Jurkat, Clone E6-1 (cell line): ENCODE data around the gene TTK.
"Not testable (repeated sequence)": the region's sequence is repeated elsewhere in the genome, so short reads cannot be mapped to it uniquely, and the experiment has no call there.

Experiments
- DNase-seq: peaks from one replicate; pipeline ENCODE4 v3.0.0-alpha.2; 2011; ENCODE audit warnings: low read depth, low spot score
- H3K4me3 ChIP-seq: 2 replicates; pipeline ENCODE4 v1.5.1; 2011; ENCODE audit warnings: mild to moderate bottlenecking, low read length, control low read depth, moderate library complexity

TTK gene

DNA sequence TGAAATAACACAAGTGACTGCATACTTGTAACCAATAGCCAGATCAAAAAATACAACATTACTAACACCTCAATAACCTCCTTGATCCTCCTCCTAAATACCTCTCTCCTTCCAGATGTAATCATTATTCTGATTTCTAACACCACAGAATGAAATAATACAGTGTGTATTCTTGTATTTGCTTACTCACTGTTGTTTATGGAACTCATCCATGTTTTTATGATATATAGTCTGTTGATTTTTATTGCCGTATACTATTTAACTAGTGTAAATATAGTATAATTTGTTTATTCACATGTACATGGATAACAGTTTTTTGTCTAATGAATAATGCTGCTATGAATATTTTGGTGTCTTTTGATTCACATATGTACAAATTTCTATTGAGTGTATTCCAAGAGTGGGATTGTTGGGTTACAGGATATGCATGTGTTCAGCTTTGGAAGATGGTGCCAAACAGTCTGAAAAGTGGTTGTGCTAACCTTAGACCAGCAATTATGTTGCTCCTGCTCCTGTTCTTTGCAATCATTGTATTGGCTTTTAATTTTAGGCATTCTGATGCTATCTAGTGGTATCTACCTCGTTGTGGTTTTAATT lies 11.5 kb downstream of the TTK start:
- no peak for DNase-seq
- H3K4me3 ChIP-seq = no peak overlapping the region

DNA sequence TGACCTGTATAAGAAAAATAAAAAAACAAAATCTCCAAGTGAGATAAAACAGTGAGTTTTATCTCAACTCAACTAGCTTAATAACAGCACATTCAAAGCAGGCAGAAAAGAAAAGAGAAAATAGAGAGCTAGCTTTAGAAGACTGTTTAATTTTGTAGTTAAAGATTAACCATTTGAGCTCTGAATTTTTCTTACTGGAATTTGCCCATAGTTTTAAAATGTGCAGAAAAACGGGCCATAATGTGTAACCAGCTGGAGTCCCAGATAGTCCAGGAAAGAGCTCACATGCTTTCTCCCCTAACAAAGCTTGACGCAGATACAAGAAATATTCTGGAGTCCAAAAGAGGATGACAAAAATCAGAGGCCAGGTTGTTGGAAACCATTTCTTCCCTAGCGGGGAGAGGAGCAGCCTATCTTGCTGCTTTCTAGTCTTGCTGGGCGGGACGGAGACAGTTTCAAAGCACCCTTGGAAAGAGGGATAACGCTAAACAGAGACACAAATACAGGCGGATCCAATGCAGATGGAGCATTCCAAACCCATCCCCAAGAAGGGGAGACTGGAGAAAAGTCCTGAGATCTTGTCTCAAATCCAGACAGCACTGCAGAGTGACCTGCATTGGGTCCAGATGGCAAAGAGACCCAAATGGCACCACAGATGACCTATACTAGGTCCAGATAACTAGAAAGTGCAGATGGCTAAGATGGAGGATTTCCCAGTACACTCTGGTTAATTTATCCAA lies 16.1 kb downstream of the TTK start:
- no peak for DNase-seq
- no peak overlapping the region for H3K4me3 ChIP-seq

GRCh38 chr6:80021131-80021530 lies 16.7 kb downstream of the TTK start:
- no peak for DNase-seq
- no peak overlapping the region for H3K4me3 ChIP-seq

GRCh38 chr6:80021591-80021990 lies 17.1 kb downstream of the TTK start:
- H3K4me3 ChIP-seq = no peak overlapping the region
- no peak for DNase-seq

DNA sequence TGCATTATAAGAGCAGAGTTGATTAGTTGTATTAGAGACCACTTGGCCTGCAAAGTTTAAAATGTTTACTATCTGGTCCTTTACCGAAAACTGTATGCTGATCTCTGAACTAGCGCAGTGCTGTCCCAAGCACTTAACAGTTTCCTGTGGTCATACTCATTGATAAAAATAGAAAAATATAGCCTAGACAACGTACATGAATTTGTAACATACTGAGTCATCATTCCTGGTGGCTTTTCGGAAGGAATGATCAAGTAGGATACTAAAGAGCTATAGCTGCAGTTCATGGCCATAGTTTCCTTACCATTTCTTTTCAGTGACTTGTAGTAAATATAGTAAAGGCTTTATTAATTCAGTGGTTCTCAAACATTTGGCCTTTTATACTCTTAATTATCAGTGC lies 18.4 kb downstream of the TTK start:
- DNase-seq = no peak
- H3K4me3 ChIP-seq = no peak overlapping the region

GRCh38 chr6:80028589-80028988 lies 24.1 kb downstream of the TTK start:
- no peak for DNase-seq

GRCh38 chr6:80029470-80029869 lies 25.0 kb downstream of the TTK start:
- H3K4me3 ChIP-seq = no peak overlapping the region
- DNase-seq = no peak

More at GRCh38 chr6:80028589-80028988, 24.1 kb downstream of the TTK start:
- H3K4me3 ChIP-seq = no peak overlapping the region

DNA sequence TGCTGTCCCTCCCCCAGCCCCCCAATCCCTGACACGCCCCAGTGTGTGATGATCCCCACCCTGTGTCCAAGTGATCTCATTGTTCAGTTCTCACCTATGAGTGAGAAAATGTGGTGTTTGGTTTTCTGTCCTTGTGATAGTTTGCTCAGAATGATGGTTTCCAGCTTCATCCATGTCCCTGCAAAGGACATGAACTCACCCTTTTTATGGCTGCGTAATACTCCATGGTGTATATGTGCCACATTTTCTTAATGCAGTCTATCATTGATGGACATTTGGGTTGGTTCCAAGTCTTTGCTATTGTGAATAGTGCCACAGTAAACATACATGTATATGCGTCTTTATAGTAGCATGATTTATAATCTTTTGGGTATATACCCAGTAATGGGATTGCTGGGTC lies 43.8 kb downstream of the TTK start:
- not testable (repeated sequence) for DNase-seq, H3K4me3 ChIP-seq

- DNase-seq = no peak
- no peak overlapping the region for H3K4me3 ChIP-seq
These were observed 56.3 kb downstream of the TTK start for GRCh38 chr6:80060774-80061173.

GRCh38 chr6:80068146-80068545 lies 63.7 kb downstream of the TTK start:
- not testable (repeated sequence) for H3K4me3 ChIP-seq, DNase-seq

DNA sequence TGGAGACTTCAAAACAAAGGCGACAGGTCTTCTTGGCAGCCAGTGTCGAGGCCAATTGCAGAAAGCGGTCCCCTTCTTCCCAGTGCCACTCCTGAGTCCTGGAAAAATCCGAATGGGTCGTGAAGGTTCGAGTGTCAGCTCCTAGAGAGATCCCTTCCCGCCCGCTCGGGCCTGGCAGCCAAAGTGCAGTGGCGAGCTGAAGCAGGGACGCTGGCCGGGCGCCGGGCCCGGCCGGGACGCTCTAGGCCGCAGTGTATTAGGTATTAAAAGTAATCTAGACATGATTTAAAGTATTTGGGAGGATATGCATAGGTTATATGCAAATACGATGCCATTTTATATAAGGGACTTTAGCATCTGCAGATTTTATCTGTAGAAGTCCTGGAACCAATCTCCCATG lies 66.0 kb downstream of the TTK start:
- DNase-seq, H3K4me3 ChIP-seq: not testable (repeated sequence)

- no peak for DNase-seq
- H3K4me3 ChIP-seq = no peak overlapping the region
These were observed 72.6 kb downstream of the TTK start for GRCh38 chr6:80077067-80077466.

GRCh38 chr6:80088637-80089036 lies 84.2 kb downstream of the TTK start:
- no peak for DNase-seq
- no peak overlapping the region for H3K4me3 ChIP-seq

DNA sequence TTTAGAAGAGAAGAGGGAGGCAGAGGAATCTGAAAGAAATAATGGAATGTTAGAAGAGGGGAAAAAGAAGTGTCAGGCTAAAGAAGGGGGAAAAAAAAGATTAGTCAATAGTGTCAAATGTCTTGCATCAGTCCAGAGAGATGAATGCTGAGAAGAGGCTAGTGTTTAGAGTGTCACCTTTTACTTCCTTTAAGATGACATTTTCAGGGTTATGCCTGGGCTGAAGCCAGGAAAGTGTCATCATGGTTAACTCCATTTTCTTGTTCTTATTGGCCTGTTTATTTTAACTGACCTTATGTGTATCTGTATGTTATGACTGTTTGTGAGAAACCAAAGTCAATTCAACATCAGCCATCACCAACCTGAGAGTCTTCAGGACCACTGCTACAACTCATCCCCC lies 87.1 kb downstream of the TTK start:
- no peak for DNase-seq
- H3K4me3 ChIP-seq = no peak overlapping the region
